Stimulated activated naive CD8-positive, alpha-beta T cell treated with anti-CD3 and anti-CD28 coated beads, Interleukin-15, Interleukin-2, amounts not matched to agents 100 ng/mL and 50 ng/mL, for 24 hours (primary cell): ENCODE data around the gene NGEF.
"Not testable (repeated sequence)": the region's sequence is repeated elsewhere in the genome, so short reads cannot be mapped to it uniquely, and the experiment has no call there.

ENCODE experiments used
- H3K27ac Mint-ChIP-seq: one replicate; pipeline ENCODE4 v1.8.0; 2021; ENCODE audit warnings: mild to moderate bottlenecking, mixed read lengths
- H3K27me3 Mint-ChIP-seq: one replicate; pipeline ENCODE4 v1.8.0; 2021; ENCODE audit warnings: mixed read lengths
- H3K36me3 Mint-ChIP-seq: one replicate; pipeline ENCODE4 v1.8.0; 2021; ENCODE audit warnings: low read depth, mixed read lengths
- H3K4me1 Mint-ChIP-seq: one replicate; pipeline ENCODE4 v1.8.0; 2021; ENCODE audit warnings: low read depth, mixed read lengths
- H3K4me3 Mint-ChIP-seq: one replicate; pipeline ENCODE4 v1.8.0; 2021; ENCODE audit warnings: mild to moderate bottlenecking, mixed read lengths
- H3K9me3 Mint-ChIP-seq: one replicate; pipeline ENCODE4 v1.8.0; 2021; ENCODE audit warnings: mixed read lengths

The NGEF gene

GRCh38 chr2:233019610-233020009, 6.6 kb upstream of the NGEF start:
- H3K9me3 Mint-ChIP-seq, H3K4me3 Mint-ChIP-seq, H3K27me3 Mint-ChIP-seq, H3K36me3 Mint-ChIP-seq, H3K27ac Mint-ChIP-seq, H3K4me1 Mint-ChIP-seq: not testable (repeated sequence)

- no peaks in the 10 kb centered on the region for H3K27me3 Mint-ChIP-seq
- no peaks in the 10 kb centered on the region for H3K36me3 Mint-ChIP-seq
- peaks cover 8% of the 10 kb centered on the region for H3K9me3 Mint-ChIP-seq
- H3K4me3 Mint-ChIP-seq = no peak overlapping the region
- H3K27ac Mint-ChIP-seq = no peak overlapping the region
- H3K4me1 Mint-ChIP-seq = no peaks in the 10 kb centered on the region
Measured at GRCh38 chr2:233017947-233018346, 4.9 kb upstream of the NGEF start.

GRCh38 chr2:233015019-233015645, 2.1 kb upstream of the NGEF start:
- Mint-ChIP-seq H3K4me1 (peaks cover 3% of the 10 kb centered on the region), H3K9me3 (peaks cover 8% of the 10 kb centered on the region), H3K4me3 (no peak overlapping the region), H3K27ac (peak overlapping the region; percentile 17), H3K36me3 (no peaks in the 10 kb centered on the region), H3K27me3 (no peaks in the 10 kb centered on the region)

GRCh38 chr2:233013650-233014049, 594 bp upstream of the NGEF start:
- Mint-ChIP-seq H3K27ac (no peak overlapping the region), H3K4me1 (peaks cover 3% of the 10 kb centered on the region), H3K4me3 (no peak overlapping the region), H3K27me3 (no peaks in the 10 kb centered on the region), H3K9me3 (peaks cover 8% of the 10 kb centered on the region), H3K36me3 (no peaks in the 10 kb centered on the region)

- Mint-ChIP-seq H3K4me3 (no peak overlapping the region), H3K27me3 (no peaks in the 10 kb centered on the region), H3K27ac (no peak overlapping the region), H3K9me3 (peaks cover 6% of the 10 kb centered on the region), H3K36me3 (no peaks in the 10 kb centered on the region), H3K4me1 (peaks cover 3% of the 10 kb centered on the region)
Measured at GRCh38 chr2:233012301-233012971, 620 bp downstream of the NGEF start.

GRCh38 chr2:233011702-233012131, 1.3 kb downstream of the NGEF start:
- H3K9me3 Mint-ChIP-seq = peaks cover 4% of the 10 kb centered on the region
- no peaks in the 10 kb centered on the region for H3K36me3 Mint-ChIP-seq
- no peak overlapping the region for H3K4me3 Mint-ChIP-seq
- no peak overlapping the region for H3K27ac Mint-ChIP-seq
- H3K4me1 Mint-ChIP-seq = peaks cover 3% of the 10 kb centered on the region
- H3K27me3 Mint-ChIP-seq = no peaks in the 10 kb centered on the region

- H3K27ac Mint-ChIP-seq = no peak overlapping the region
- H3K27me3 Mint-ChIP-seq = no peaks in the 10 kb centered on the region
- no peak overlapping the region for H3K4me3 Mint-ChIP-seq
- H3K36me3 Mint-ChIP-seq = no peaks in the 10 kb centered on the region
- peaks cover 3% of the 10 kb centered on the region for H3K4me1 Mint-ChIP-seq
- H3K9me3 Mint-ChIP-seq = peaks cover 4% of the 10 kb centered on the region
Measured at GRCh38 chr2:233011268-233011650, 1.8 kb downstream of the NGEF start.

GRCh38 chr2:233010569-233011267, 2.3 kb downstream of the NGEF start:
- Mint-ChIP-seq H3K4me3 (no peak overlapping the region), H3K27ac (no peak overlapping the region), H3K4me1 (peaks cover 3% of the 10 kb centered on the region), H3K36me3 (no peaks in the 10 kb centered on the region), H3K27me3 (no peaks in the 10 kb centered on the region), H3K9me3 (peaks cover 4% of the 10 kb centered on the region)

GRCh38 chr2:233009661-233010060, 3.4 kb downstream of the NGEF start:
- Mint-ChIP-seq H3K9me3 (no peaks in the 10 kb centered on the region), H3K4me1 (peaks cover 3% of the 10 kb centered on the region), H3K27ac (no peak overlapping the region), H3K27me3 (no peaks in the 10 kb centered on the region), H3K4me3 (no peak overlapping the region), H3K36me3 (no peaks in the 10 kb centered on the region)

- no peak overlapping the region for H3K4me3 Mint-ChIP-seq
- no peaks in the 10 kb centered on the region for H3K27me3 Mint-ChIP-seq
- no peak overlapping the region for H3K27ac Mint-ChIP-seq
- peaks cover 3% of the 10 kb centered on the region for H3K4me1 Mint-ChIP-seq
- H3K36me3 Mint-ChIP-seq = no peaks in the 10 kb centered on the region
- no peaks in the 10 kb centered on the region for H3K9me3 Mint-ChIP-seq
Measured at GRCh38 chr2:233007739-233008138, 5.3 kb downstream of the NGEF start.

GRCh38 chr2:233007270-233007669, 5.8 kb downstream of the NGEF start:
- Mint-ChIP-seq H3K4me1 (peaks cover 3% of the 10 kb centered on the region), H3K27ac (no peak overlapping the region), H3K4me3 (no peak overlapping the region), H3K9me3 (no peaks in the 10 kb centered on the region), H3K27me3 (no peaks in the 10 kb centered on the region), H3K36me3 (no peaks in the 10 kb centered on the region)

- Mint-ChIP-seq H3K36me3 (no peaks in the 10 kb centered on the region), H3K27me3 (no peaks in the 10 kb centered on the region), H3K27ac (no peak overlapping the region), H3K4me1 (peaks cover under 1% of the 10 kb centered on the region), H3K9me3 (no peaks in the 10 kb centered on the region), H3K4me3 (no peak overlapping the region)
Measured at GRCh38 chr2:233006648-233007047, 6.4 kb downstream of the NGEF start.

- Mint-ChIP-seq H3K36me3 (no peaks in the 10 kb centered on the region), H3K27me3 (no peaks in the 10 kb centered on the region), H3K4me1 (no peaks in the 10 kb centered on the region), H3K9me3 (no peaks in the 10 kb centered on the region), H3K27ac (no peak overlapping the region), H3K4me3 (no peak overlapping the region)
Measured at GRCh38 chr2:233005096-233005495, 8.0 kb downstream of the NGEF start.

GRCh38 chr2:233003658-233004555, 9.1 kb downstream of the NGEF start:
- no peaks in the 10 kb centered on the region for H3K9me3 Mint-ChIP-seq
- no peaks in the 10 kb centered on the region for H3K4me1 Mint-ChIP-seq
- H3K36me3 Mint-ChIP-seq = no peaks in the 10 kb centered on the region
- H3K27ac Mint-ChIP-seq = no peak overlapping the region
- no peaks in the 10 kb centered on the region for H3K27me3 Mint-ChIP-seq
- H3K4me3 Mint-ChIP-seq = no peak overlapping the region
